Spleen (tissue), 11 donors: ENCODE measurements around the gene IQGAP2. TPM values are rescaled to one million over a fixed set of nuclear protein-coding genes. Genes with fewer than 3 reads are reported as not detected.

Source experiments
- DNase-seq: peaks from one replicate; pipeline ENCODE4 v3.0.0-alpha.2; 2020
- H3K27ac ChIP-seq, 8 donors: fragments of 200-600 bp; sonication (generic) in 7 of 8; 1 replicate in 4 of 8; 2 replicates in 4 of 8; pipeline versions ENCODE4 v1.5.0 to v1.8.0; 2016 to 2021; ENCODE audit warnings: inconsistent platforms in 4 of 8, mild to moderate bottlenecking in 4 of 8, moderate library complexity in 1 of 8
- H3K27me3 ChIP-seq, 7 donors: fragments of 200-600 bp; sonication (generic) in 6 of 7; replicated peaks in 1 of 7; 1 replicate in 4 of 7; 2 replicates in 3 of 7; pipeline versions ENCODE4 v1.5.0 to v1.8.0; 2016 to 2021; ENCODE audit warnings: inconsistent platforms in 3 of 7, mild to moderate bottlenecking in 1 of 7
- H3K36me3 ChIP-seq, 6 donors: fragments of 200-600 bp; sonication (generic) in 5 of 6; 1 replicate in 4 of 6; 2 replicates in 2 of 6; pipeline versions ENCODE4 v1.5.0 to v1.8.0; 2016 to 2021; ENCODE audit warnings: inconsistent platforms in 2 of 6
- H3K4me1 ChIP-seq, 6 donors: fragments of 200-600 bp; sonication (generic) in 5 of 6; 1 replicate in 3 of 6; 2 replicates in 3 of 6; pipeline versions ENCODE4 v1.5.0 to v1.8.0; 2016 to 2021; ENCODE audit warnings: inconsistent platforms in 3 of 6
- H3K4me3 ChIP-seq, 8 donors: fragments of 200-600 bp; sonication (generic) in 7 of 8; 1 replicate in 4 of 8; 2 replicates in 4 of 8; pipeline versions ENCODE4 v1.5.0 to v1.8.0; 2016 to 2021; ENCODE audit warnings: inconsistent platforms in 4 of 8, mild to moderate bottlenecking in 4 of 8, moderate library complexity in 2 of 8
- H3K9me3 ChIP-seq, 8 donors: fragments of 200-600 bp; sonication (generic) in 7 of 8; 1 replicate in 4 of 8; 2 replicates in 4 of 8; pipeline versions ENCODE4 v1.5.0 to v1.8.0; 2016 to 2021; ENCODE audit warnings: inconsistent platforms in 4 of 8
- POLR2A ChIP-seq, 3 donors: fragments of 450-650 bp; IDR thresholded peaks; one replicate each; pipeline ENCODE4 v1.5.1; 2017; ENCODE audit warnings: antibody characterized with exemption in 3 of 3, mild to moderate bottlenecking in 1 of 3
- POLR2AphosphoS5 ChIP-seq, 3 donors: sonication (generic); formaldehyde crosslinking; IDR thresholded peaks; one replicate each; pipeline ENCODE4 v1.5.1; 2017; ENCODE audit warnings: antibody characterized with exemption in 3 of 3
- WGBS, 5 donors: extraction: QIAGEN DNeasy Blood & Tissue Kit in 3 of 5; methylation state at CpG; one replicate each; pipeline versions ENCODE4 v1.1.5 to v1.1.7; 2013 to 2018; 5-methylcytosine and 5-hydroxymethylcytosine counted together
- intact Hi-C: fragments of 100-400 bp; cut with DNase I; formaldehyde crosslinking; loops from one replicate; pipeline ENCODE4 v1.15.0; 2023; ENCODE audit warnings: low total_unique reads
- polyA plus RNA-seq, 3 donors: library from polyadenylated mRNA; stranded (reverse); fragments of 200-250 nt; gene quantifications; one replicate each; pipeline ENCODE4 v1.2.1, GENCODE V29; 2013
- total RNA-seq, 7 donors: library from RNA; depleted of rRNA in 3 of 7; stranded (reverse); fragments of >200 nt in 3 of 7; fragmentation: NEBNext Ultra II Directional in 4 of 7; extraction: Animal tissue kit (Norgen Biotek cat#: 25700) in 4 of 7; gene quantifications; one replicate each; pipeline versions ENCODE4 v1.1.0 to v1.2.1, GENCODE V29; 2016 to 2021
- TF ChIP-seq, protein P1 (sequence below), 11 experiments: fragments of 200-600 bp in 7 of 11; fragments of 450-650 bp in 4 of 11; sonication (generic) in 4 of 11; IDR thresholded peaks in 8 of 11; conservative IDR thresholded peaks in 3 of 11; 1 replicate in 7 of 11; 2 replicates in 4 of 11; pipeline versions ENCODE4 v1.4.0 to v1.8.0; 2016 to 2021; ENCODE audit warnings: antibody characterized with exemption in 11 of 11, inconsistent platforms in 4 of 11, mild to moderate bottlenecking in 1 of 11
- donor health status: healthy with polysubstance abuse.
- donor health status: DM: no; HTN: no; CAD: no; lungs with moderate emphysema.
- donor health status: DM: no; HTN: no; CAD: no.
- donor health status: Bipolar disorder and iron deficiency.
- donor health status: healthy.
- donor health status: DM: no; HTN: no; CAD: no.
- donor health status: DM: yes; HTN: yes; CAD: no.

IQGAP2 gene
- total and polyA plus RNA-seq, 10 donors, result 9.3 to 83.6 (median 52.8) TPM

- Histone ChIP-seq H3K27ac (no peak overlapping the region), H3K4me3 (no peak overlapping the region), H3K9me3 (no peaks in the 10 kb centered on the region), H3K36me3 (no peaks in the 10 kb centered on the region), H3K27me3 (no peaks in the 10 kb centered on the region), H3K4me1 (peaks cover 0 to 4% (median 0%) of the 10 kb centered on the region in 6 donors)
- no peak for DNase-seq
- WGBS, 5 donors, result 97 to 100% (median 97%) methylated on average over 4 of the region's 4 CpGs
- TF ChIP-seq, protein P1, sequence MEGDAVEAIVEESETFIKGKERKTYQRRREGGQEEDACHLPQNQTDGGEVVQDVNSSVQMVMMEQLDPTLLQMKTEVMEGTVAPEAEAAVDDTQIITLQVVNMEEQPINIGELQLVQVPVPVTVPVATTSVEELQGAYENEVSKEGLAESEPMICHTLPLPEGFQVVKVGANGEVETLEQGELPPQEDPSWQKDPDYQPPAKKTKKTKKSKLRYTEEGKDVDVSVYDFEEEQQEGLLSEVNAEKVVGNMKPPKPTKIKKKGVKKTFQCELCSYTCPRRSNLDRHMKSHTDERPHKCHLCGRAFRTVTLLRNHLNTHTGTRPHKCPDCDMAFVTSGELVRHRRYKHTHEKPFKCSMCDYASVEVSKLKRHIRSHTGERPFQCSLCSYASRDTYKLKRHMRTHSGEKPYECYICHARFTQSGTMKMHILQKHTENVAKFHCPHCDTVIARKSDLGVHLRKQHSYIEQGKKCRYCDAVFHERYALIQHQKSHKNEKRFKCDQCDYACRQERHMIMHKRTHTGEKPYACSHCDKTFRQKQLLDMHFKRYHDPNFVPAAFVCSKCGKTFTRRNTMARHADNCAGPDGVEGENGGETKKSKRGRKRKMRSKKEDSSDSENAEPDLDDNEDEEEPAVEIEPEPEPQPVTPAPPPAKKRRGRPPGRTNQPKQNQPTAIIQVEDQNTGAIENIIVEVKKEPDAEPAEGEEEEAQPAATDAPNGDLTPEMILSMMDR (IDR thresholded peaks at IDR 0.05 in 8 of 11, conservative IDR thresholded peaks at IDR 0.05 in 3 of 11), result no peak
- no peak for TF ChIP-seq POLR2AphosphoS5 (IDR thresholded peaks at IDR 0.05)
- TF ChIP-seq POLR2A (IDR thresholded peaks at IDR 0.05), result no peak
- intact Hi-C loops, result no loop called here
Measured at GRCh38 chr5:76487386-76487785, 84.3 kb downstream of the IQGAP2 start.

DNA sequence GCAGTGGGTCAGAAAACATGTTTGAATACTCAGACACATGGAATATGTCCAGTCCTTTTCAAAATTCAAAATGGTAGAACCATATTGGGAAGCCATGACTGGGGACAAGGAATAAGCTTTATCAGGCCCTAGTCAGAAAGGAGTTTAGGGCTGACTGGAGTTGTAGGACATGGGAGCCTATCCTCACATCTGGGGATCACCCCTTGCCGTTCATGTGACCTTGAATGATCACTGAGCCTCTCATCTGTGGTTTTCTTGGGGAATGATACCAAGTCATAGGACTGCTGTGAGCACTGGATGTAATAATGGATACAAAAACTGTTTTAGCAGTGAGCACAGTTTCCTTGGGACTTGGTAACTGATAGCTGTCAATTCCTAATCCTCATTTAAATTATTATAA lies 84.7 kb downstream of the IQGAP2 start:
- no peak for DNase-seq
- intact Hi-C loops, result no loop called here
- TF ChIP-seq POLR2AphosphoS5 (IDR thresholded peaks at IDR 0.05), result no peak
- TF ChIP-seq POLR2A (IDR thresholded peaks at IDR 0.05), result no peak
- Histone ChIP-seq H3K4me3 (no peak overlapping the region), H3K27ac (no peak overlapping the region), H3K9me3 (no peaks in the 10 kb centered on the region), H3K36me3 (no peaks in the 10 kb centered on the region), H3K4me1 (peaks cover 0 to 1% (median 0%) of the 10 kb centered on the region in 6 donors), H3K27me3 (no peaks in the 10 kb centered on the region)
- 71 to 97% (median 80%) methylated on average over 1 of the region's 1 CpG for WGBS, 5 donors

- no peak overlapping the region for H3K4me3 ChIP-seq
- TF ChIP-seq POLR2A (IDR thresholded peaks at IDR 0.05), result no peak
- no peak for TF ChIP-seq POLR2AphosphoS5 (IDR thresholded peaks at IDR 0.05)
- TF ChIP-seq, protein P1 (IDR thresholded peaks at IDR 0.05 in 8 of 11, conservative IDR thresholded peaks at IDR 0.05 in 3 of 11), result no peak
- no peaks in the 10 kb centered on the region for H3K36me3 ChIP-seq
- H3K9me3 ChIP-seq, result no peaks in the 10 kb centered on the region
- WGBS, 5 donors, result 83 to 96% (median 96%) methylated on average over 6 of the region's 6 CpGs
- no peak for DNase-seq
- intact Hi-C loops, result no loop called here
- H3K4me1 ChIP-seq, result no peaks in the 10 kb centered on the region
- H3K27ac ChIP-seq, result no peak overlapping the region
- no peaks in the 10 kb centered on the region for H3K27me3 ChIP-seq
Measured at GRCh38 chr5:76488969-76489368, 85.9 kb downstream of the IQGAP2 start.

GRCh38 chr5:76489877-76490688 lies 87.0 kb downstream of the IQGAP2 start:
- no peak for DNase-seq
- TF ChIP-seq POLR2AphosphoS5 (IDR thresholded peaks at IDR 0.05) (no peak), POLR2A (IDR thresholded peaks at IDR 0.05) (no peak)
- TF ChIP-seq, protein P1 (IDR thresholded peaks at IDR 0.05 in 8 of 11, conservative IDR thresholded peaks at IDR 0.05 in 3 of 11), result no peak
- H3K36me3 ChIP-seq, result no peaks in the 10 kb centered on the region
- no peaks in the 10 kb centered on the region for H3K4me1 ChIP-seq
- WGBS, 5 donors, result 90 to 92% (median 92%) methylated on average over 7 of the region's 7 CpGs
- no peak overlapping the region for H3K27ac ChIP-seq
- no peaks in the 10 kb centered on the region for H3K27me3 ChIP-seq
- H3K4me3 ChIP-seq, result no peak overlapping the region
- intact Hi-C loops, result no loop called here
- H3K9me3 ChIP-seq, result no peaks in the 10 kb centered on the region
